GM12864 (cell line): Measurements from ENCODE around the gene RAD18.

ENCODE experiments used
- DNase-seq: peaks from one replicate; pipeline ENCODE4 v3.0.0-alpha.2; 2011; ENCODE audit warnings: low read depth
- H3K4me3 ChIP-seq: 2 replicates; pipeline ENCODE4 v1.5.1; 2011; ENCODE audit warnings: mild to moderate bottlenecking, low read depth, low read length, control low read depth
- CTCF ChIP-seq: IDR thresholded peaks from 2 replicates; pipeline ENCODE4 v1.5.1; 2011; ENCODE audit warnings: low read depth, mild to moderate bottlenecking, moderate library complexity, low read length, control low read depth, inconsistent platforms; ENCODE audit errors: missing control alignments

The RAD18 gene

GRCh38 chr3:8986741-8987140, 23.5 kb upstream of the RAD18 start:
- DNase-seq = no peak
- no peak for TF ChIP-seq CTCF

DNA sequence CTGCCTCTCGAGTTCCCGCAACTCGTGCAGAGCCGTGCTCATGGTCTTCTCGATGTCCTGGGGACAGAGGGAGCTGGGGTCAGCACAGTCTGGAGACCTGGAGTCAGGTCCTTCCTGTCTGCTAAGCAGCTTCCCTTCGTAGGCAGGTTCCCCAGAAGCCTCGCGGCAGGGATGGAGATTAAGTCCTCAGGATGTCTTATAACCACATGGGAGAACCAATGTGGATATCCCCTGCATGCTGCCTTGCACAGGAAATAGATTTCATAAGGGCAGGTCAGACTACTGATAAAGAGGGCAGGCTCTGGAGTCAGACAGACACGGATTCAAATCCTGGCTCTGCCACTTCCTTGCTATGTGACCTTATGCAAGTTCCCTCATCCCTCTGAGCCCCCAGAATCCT, 22.6 kb upstream of the RAD18 start:
- H3K4me3 ChIP-seq = no peak overlapping the region
- DNase-seq = no peak
- no peak for TF ChIP-seq CTCF

More at GRCh38 chr3:8986741-8987140, 23.5 kb upstream of the RAD18 start:
- no peak overlapping the region for H3K4me3 ChIP-seq

GRCh38 chr3:8985411-8985831, 22.1 kb upstream of the RAD18 start:
- TF ChIP-seq CTCF = no peak
- no peak overlapping the region for H3K4me3 ChIP-seq
- no peak for DNase-seq

DNA sequence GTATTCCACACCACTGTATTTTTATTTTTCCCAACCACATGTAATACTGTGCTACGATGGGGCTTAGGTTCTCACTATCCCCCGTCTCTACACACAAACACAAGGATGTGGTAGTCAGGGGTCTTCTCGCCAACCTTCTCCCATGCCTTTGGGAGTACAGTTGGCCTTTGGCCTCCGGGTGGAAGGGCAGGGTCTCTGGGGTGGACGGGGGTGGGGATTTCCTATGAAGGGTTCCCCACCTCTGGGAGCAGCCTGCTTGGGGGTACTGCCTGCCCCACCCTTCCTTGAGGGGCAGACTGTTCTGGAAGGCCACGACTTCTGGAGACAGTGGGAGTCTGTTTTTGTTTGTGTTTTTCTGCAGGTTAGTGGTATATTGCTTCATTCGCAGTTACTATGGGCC, 21.3 kb upstream of the RAD18 start:
- DNase-seq = no peak
- H3K4me3 ChIP-seq = no peak overlapping the region
- TF ChIP-seq CTCF = no peak

DNA sequence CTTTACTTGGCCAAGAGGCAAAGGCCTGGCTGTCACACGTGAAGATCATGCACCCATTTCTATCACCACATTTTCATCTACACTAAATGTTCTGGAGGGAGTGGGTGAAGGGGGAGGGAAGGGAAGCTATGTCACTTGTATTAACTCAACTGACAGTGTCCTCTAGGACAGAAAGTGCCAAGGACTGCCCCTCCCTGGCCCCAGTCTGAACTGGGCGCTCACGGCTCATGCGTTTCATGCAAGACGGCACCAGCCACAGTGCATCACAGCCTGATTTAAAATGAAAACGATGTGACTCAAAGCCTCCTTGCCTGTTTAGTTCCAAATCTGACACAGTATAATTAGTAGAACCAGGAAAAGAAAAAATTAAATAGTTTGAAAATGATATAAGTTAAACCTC, 20.8 kb upstream of the RAD18 start:
- H3K4me3 ChIP-seq = no peak overlapping the region
- no peak for TF ChIP-seq CTCF
- DNase-seq = no peak

- no peak for DNase-seq
These were observed 20.3 kb upstream of the RAD18 start for GRCh38 chr3:8983591-8983990.

More at GRCh38 chr3:8983591-8983990, 20.3 kb upstream of the RAD18 start:
- no peak overlapping the region for H3K4me3 ChIP-seq
- no peak for TF ChIP-seq CTCF
